ENCODE data around the gene FGFR2. TPM values are rescaled to one million over a fixed set of nuclear protein-coding genes. Genes with fewer than 3 reads are reported as not detected.
"Not testable (repeated sequence)": the region's sequence is repeated elsewhere in the genome, so short reads cannot be mapped to it uniquely, and the experiment has no call there.

The FGFR2 gene
- polyA plus RNA-seq, 5 donors = 241 to 327 (median 298) TPM

DNA sequence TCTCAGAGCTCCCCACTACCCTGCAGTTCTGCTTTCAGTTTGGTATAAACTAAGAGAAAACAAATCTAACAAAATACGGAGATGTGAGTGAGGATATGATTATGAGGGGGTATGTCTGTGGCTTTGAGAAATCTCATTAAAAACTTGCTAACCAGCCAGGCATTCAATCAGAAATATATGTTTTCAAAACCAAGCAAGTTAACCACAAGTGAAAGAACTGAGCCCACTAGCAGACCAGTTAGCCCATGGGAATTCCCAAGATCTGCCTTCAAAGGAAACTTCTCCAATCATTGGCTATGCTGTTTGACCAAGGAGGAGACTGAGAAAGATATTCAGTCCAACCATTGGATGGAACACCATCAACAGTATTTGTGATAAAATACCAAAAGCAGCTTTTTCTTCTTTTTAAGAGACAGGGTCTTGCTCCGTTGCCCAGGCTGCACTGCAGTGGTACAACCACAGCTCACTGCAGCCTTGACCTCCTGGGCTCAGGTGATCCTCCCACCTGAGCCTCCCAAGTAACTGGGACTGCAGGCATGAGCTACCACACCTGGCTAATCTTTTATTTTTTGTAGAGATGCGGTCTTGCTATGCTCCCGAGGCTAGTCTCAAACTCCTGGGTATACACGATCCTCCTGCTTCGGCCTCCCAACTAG, 41.2 kb downstream of the FGFR2 start:
- no peak for DNase-seq

DNA sequence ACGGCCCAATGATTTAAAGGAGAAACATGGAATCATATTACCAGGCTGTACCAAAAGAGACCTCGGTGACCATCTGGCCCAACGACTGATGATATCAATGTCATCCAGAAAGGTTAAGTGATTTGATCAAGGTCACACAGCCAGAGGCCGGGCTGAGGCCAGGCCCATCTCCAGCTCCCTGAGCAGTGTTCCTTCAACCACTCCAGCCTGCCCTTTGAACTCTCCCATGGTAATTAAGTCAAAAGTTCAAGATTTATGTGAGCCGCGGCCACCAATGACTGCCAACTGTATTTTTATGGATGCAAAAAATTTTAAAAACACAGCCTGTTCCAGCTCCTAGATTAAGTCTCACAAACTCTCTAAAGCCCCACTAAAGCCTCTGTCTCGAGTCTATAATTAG, 41.8 kb downstream of the FGFR2 start:
- DNase-seq = no peak

DNA sequence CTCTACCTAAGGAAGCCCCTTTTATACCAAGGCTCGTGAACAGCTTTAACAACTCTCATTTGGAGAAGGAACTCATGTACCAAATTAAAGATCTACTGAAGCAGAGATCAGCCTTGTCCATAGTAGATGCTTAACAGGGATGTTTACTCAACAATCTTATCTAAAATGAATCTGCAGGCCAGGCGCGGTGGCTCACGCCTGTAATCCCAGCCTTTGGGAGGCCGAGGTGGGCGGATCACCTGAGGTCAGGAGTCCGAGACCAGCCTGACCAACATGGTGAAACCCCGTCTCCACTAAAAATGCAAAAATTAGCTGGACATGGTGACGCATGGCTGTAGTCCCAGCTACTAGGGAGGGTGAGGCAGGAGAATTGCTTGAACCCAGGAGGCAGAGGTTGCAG, 43.3 kb downstream of the FGFR2 start:
- not testable (repeated sequence) for DNase-seq

- DNase-seq = no peak
Observed at GRCh38 chr10:121553511-121554264, 44.6 kb downstream of the FGFR2 start.

DNA sequence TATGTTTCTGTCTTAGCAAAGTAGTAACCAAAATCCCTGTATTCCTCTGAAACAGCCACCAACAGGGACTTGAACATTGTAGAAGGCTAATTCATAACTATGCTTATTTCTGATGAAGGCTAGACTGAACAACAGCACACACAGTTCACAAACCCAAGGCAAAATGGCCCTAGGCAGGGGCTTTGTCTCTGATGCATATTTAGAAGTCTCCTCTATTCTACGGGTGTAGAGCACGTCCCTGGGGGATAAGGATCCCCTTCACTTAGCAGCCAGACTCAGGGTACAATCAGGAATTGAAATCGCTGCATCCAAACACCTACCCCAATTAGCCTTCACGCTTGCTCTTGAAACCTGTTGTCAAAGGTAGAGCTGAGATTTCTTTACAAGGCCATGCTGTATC, 45.5 kb downstream of the FGFR2 start:
- DNase-seq = no peak

- no peak for DNase-seq
Observed at GRCh38 chr10:121551210-121551885, 46.9 kb downstream of the FGFR2 start.

GRCh38 chr10:121544301-121544869, 53.9 kb downstream of the FGFR2 start:
- no peak for DNase-seq

- DNase-seq = no peak
Observed at GRCh38 chr10:121543545-121543944, 54.7 kb downstream of the FGFR2 start.

DNA sequence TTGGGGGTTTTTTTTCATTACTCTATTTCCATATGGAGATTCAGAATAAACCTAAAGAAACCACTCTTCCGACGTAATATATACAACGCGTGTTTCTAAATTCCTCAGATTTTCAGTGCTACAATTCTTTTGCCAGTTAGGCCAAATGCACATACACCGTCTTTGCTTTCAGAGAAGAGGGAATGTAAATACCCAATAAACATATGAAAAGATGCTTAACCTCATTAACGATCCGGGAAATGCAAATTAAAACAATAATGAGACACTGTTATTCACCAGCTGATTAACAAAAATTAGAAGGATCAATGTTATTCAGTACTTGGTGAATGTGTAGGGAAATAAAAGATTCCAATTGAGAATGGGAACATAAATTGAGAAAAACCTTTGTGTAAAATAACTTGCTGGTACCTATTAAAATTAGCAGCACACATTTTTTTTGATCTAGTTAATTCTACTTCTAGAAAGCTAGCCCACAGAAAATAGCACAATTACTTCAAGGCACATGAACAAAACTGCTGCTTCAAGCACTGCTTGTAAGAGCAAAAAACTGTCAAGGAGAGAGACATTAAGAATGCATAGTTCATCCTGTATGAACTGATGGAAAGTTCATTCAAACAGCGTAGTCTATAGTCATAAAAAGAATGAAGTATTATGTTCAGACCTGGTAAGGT, 56.7 kb downstream of the FGFR2 start:
- no peak for DNase-seq

GRCh38 chr10:121540732-121541395, 57.4 kb downstream of the FGFR2 start:
- no peak for DNase-seq

- no peak for DNase-seq
Observed at GRCh38 chr10:121539786-121540185, 58.5 kb downstream of the FGFR2 start.

GRCh38 chr10:121536310-121536913, 61.8 kb downstream of the FGFR2 start:
- DNase-seq = peak; percentile 83 to 90

DNA sequence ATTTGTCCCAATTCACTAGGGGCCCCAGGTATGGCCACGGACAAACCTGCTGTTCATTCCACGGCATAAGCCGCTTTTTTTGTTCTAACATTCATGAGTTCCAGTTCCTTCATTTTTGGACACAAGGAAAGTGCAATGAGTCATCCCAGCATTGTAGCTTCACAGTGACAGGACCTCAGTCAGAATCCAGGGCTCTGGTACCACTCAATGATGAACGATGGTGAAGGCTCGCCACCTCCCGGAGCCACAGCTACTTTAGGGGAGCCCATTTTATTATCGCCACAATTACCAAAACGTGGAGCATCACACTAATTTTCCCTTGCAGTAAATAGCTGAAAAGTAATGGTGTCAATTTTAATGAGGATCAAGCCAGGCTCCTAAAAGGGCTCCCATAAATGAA, 62.9 kb downstream of the FGFR2 start:
- no peak for DNase-seq

DNA sequence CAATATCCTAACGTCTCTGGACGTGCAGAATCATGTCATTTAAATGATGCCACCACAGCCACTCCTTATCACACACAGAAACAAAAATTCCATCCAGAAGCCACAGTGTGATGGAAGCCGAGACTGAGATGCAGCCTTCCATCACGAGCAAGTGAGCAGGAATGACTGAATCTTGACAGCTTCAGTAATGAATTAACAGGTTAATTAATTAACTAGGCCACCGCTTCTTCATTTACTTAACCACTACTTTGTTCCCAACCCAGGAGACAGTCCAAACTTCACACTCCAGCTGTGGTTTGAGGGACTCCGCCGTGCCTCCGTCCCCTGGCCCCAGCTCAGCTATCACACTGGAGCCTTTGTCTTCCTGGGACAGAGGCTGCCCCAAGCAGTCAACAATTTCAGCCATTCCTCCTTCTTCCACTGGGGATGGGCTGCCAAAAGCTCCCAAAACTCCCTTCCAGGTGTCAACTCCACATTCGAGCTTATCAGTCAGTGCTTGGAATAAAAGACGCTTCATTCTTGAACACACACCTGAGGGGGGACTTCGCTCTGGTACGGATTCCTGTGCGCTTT, 65.9 kb downstream of the FGFR2 start:
- no peak for DNase-seq

DNA sequence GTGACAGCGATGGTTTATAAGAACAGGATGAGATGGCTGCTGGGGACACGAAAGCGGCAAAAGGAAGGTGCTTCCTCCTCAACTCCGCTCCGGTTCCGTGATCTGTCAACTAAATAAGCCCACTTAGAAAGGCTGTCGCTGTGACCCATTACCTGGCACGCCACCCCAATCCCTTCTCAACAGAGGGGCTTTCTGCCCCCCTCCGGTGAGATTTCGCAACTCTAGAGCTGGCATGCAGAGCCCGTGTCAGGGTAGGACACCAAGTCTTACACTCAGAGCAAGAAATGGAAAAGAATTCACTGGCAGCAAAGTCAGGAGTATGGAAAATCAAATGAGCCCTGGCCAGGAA, 66.4 kb downstream of the FGFR2 start:
- no peak for DNase-seq

- DNase-seq = no peak
Observed at GRCh38 chr10:121531076-121531829, 67.0 kb downstream of the FGFR2 start.

DNA sequence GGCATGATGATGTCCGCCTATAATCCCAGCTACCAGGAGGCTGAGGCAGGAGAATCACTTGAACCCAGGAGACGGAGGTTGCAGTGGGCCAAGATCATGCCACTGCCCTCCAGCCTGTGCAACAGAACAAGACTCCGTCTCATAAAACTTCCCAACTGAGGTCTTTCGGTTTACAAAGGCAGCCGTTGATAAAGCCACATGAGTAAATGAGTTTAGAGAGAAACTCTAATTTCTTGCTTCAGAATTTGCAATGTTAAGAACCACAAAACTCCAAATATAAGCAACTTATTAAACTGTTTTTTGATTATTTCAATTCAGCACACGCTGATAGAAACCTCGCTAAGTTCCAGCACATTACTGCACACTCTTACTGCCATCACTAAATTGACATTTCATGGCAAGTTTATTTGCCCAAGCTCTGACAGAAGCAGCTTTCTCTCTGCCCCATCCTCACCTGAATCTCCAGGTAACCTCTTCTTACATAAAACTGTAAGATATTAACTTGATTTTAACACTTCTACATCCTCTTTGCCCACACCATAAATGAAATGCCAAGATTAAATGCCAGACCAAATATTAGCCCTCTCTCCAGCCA, 67.7 kb downstream of the FGFR2 start:
- no peak for DNase-seq

GRCh38 chr10:121527690-121528089, 70.6 kb downstream of the FGFR2 start:
- no peak for DNase-seq

DNA sequence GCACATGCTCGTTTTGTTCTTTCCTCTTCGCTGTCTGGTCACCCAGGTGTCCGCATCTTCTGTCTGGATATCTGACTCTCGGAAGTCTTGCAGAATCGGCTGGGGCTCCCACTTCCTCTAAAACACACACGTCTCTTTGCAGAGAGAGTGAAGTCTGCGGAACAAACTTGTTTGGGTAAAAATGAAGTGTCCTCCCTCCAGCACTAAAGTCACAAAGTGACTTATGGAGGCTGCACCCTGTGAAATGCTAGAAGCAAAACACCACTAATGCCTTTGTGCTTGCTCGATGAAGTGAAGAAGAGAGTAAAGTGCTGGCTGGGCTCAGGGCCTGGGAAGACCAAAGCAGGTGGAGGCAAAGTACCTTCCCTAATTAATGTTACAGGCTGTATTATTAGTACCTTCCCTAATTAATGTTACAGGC, 71.4 kb downstream of the FGFR2 start:
- DNase-seq = no peak

All from right lung (tissue), 5 donors.